ENCODE measurements around the gene KLK15.
"Not testable (repeated sequence)": the region's sequence is repeated elsewhere in the genome, so short reads cannot be mapped to it uniquely, and the experiment has no call there.

The KLK15 gene

GRCh38 chr19:50821248-50821612 is 12.1 kb downstream of the KLK15 start:
- DNase-seq (ENCODE audit: low spot score) (no peak), FAIRE-seq (no peak)

DNA sequence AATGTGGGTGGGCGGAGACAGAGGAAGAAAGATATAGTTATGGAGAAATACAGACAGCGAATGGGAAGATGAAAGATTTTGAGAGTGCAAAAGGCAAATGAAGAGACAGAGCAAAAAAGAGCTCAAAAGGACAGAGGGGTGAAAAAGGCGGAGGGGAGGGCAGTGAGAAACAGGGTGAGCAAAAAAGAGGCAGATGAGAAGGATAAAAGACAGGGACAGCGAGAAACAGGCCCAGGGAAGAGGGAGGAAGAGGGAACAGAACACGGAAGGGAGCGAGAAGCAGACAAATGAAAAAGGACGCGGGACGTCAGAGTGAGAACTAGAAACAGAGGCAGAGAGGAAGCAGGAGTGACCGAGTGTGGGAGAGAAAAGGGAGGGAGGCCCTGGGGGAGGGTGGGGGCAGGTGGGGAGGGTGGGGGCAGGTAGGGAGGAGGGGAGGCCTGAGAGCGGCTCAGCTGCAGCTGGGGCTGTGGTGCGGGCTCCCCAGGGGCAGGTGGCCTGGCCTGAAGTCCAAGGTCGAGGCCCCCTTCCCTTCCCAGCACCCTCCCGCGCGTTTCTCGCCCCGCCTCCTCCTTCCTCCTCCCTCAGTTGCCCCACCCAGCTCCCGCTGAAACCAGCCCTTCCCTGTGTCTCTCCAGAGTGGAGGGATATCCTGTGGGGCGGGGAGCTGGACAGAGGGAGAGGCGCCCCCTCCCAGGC is 12.7 kb downstream of the KLK15 start:
- no peak for DNase-seq (ENCODE audit: low spot score)
- no peak for FAIRE-seq

DNA sequence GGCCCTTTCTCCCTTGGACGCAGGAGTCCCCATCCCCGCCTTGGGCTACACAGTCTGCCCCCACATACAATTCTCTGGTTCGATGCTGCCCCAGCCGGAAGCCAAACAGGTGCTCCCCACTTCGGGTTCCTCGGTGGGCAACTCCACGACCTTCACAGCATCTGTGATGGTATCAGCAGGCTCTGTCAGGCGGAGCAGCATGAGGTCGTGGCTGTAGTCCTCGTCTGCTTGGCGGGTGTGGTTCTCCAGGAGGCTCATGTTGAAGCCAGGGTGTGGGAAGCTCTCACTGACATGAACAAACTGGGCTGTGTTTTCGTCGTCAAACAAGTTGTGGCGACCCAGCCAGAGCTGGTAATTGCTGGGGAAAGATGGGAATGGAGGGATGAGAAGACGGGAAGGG is 13.3 kb downstream of the KLK15 start:
- FAIRE-seq (no peak), DNase-seq (ENCODE audit: low spot score) (no peak)

DNA sequence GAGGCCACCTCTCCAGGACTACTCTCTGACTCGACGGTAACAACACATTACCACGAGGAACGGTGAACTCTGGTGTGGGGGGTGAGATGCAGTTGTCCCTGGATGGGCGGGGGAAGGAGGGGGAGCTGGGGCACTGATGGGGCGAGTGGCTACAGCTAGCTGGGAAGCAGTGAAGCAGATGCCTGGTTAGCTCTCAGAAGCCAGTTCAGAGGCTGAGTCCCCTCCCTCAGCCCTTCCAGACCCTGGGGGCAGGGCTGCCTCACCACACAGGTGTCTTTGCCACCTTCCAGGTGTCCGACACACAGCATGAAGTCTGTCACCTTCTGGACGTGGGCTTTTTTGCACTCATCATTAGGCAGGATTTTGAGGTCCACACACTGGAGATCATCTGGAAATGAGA is 13.7 kb downstream of the KLK15 start:
- DNase-seq (ENCODE audit: low spot score) = no peak
- no peak for FAIRE-seq

GRCh38 chr19:50818859-50819472 is 14.4 kb downstream of the KLK15 start:
- DNase-seq (ENCODE audit: low spot score) (no peak), FAIRE-seq (no peak)

DNA sequence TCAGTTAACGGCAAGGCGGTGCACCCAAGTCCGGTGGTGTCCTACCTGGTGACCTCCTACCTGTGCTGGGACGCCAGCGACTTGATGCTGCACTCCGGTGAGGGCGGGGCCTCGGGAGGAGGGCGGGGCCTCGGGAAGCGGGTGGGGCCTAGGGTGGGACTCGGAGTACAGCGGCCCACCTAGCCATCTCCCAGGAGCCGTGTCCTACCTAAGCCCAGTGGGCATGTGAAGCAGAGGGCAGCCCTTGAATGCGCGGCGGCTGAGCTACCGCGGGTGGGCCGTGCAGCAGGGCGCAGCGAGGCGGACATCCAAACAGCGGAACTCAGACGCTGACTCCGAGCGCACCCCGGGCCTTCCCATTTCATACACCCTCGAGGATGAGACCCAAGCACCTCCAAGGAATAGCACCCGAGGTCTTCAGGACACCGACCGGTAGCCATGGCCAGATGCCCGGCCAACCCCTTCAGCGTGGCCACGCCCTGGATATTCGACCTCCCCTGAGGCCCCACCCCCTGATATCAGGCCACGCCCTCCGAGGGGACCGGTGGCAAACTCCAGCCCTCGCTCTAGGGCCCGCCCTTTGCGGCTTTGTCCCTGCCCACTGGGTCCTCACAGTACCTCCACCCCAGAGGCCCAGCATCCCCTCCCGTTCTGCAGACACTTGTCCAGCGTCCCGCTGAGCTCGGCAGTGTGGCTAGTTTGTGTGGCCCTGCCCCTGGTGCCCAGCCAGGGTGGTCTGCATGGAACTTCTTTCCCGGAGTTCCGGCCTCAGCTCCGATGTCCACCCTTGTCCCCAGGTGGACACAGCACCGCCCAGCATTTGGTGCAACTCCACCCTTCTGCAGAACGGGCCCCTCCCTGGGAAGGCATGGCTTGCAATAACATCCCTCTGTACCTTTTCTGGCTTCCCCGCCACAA is 15.2 kb downstream of the KLK15 start:
- FAIRE-seq (no peak), DNase-seq (ENCODE audit: low spot score) (no peak)

DNA sequence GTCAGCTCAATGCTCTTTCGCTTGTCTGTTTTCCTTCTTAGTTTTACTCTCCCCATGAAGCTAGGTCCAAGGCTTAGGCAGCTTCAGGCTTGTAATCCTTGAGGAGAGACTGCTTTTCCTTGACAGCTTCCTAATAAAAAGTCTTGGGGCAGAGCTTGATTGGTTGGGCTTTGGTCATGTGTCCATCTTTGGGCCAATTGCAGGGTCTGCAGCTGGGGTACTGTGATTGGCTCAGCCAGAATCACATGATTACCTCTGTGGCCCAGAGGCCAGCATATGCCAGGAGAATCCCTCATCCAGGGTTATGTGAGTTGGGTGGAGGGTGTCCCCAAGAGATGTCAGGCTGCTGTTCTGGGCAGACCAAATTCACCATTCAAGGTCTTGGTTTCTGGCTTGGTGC is 17.9 kb downstream of the KLK15 start:
- FAIRE-seq (no peak), DNase-seq (ENCODE audit: low spot score) (no peak)

GRCh38 chr19:50814883-50815282 is 18.5 kb downstream of the KLK15 start:
- FAIRE-seq (no peak), DNase-seq (ENCODE audit: low spot score) (no peak)

GRCh38 chr19:50812474-50812873 is 20.9 kb downstream of the KLK15 start:
- FAIRE-seq = no peak

GRCh38 chr19:50811622-50812238 is 21.6 kb downstream of the KLK15 start:
- not testable (repeated sequence) for FAIRE-seq; DNase-seq (ENCODE audit: low spot score)

More at GRCh38 chr19:50812474-50812873, 20.9 kb downstream of the KLK15 start:
- no peak for DNase-seq (ENCODE audit: low spot score)

- FAIRE-seq = no peak
- DNase-seq (ENCODE audit: low spot score) = no peak
These were observed 24.5 kb downstream of the KLK15 start for GRCh38 chr19:50808856-50809255.

DNA sequence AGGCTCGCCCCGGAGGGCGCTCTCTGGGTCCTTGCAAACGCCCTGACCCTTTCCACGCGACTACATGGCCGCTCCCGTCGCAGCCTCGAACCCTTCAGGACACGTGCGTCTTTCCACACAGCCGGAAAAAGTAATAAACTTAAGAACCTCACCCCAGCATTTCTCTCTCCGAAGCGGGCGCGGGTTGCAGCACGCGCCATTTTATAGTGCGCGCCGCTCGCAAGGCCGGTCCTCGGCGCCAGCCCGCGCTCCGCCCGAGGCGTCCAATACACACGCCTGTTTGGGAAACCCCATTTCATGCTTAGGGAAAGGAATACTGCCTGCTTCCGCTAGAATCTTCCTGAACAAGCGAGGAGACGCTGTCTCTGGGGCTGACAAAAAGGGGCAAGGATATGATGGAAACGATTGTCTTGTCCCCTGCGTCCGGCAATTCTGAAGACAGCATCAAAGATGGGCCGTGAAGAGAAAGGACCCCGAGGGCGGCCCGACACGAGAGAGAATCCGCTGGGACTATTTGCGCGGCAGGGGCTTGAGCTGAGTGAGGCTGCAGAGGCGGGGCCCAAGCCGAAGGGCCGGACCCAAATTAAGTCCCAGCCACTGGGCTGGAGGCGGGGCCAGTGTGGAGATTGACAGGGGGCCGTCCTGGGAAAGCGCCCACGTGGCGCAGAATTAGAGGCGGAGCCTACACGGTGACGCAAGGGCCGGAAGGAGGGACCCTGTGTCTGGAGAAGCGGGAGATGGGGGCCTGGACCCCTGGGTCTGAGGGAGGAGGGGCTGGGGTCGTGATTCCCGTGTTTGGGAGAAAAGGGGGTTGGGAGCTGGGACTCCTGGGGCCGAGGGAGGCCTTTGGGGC is 28.7 kb downstream of the KLK15 start:
- DNase-seq (ENCODE audit: low spot score) (peak; percentile 92), FAIRE-seq (peak; percentile 82)

GRCh38 chr19:50803633-50804419 is 29.5 kb downstream of the KLK15 start:
- FAIRE-seq = no peak
- DNase-seq (ENCODE audit: low spot score) = no peak

DNA sequence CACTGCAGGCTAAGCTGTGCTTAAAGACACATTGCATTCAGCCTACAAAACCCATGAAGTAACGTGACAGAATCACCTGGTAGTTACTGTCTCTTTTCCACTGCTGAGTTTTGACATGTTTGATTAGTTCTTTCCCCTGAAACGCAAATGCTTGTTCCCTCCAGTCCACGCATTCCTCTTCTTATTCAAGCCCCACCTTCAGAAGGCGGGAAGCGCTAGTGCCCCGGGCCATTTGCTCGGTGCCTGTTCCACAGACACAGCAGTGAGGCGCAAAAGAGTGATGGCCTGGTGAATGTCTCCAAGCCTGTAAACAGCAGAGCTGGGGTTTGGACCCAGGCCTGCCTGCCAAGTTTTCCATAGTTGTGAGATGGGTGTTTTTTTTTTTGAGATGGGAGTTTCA is 32.3 kb downstream of the KLK15 start:
- FAIRE-seq (no peak), DNase-seq (ENCODE audit: low spot score) (no peak)

DNA sequence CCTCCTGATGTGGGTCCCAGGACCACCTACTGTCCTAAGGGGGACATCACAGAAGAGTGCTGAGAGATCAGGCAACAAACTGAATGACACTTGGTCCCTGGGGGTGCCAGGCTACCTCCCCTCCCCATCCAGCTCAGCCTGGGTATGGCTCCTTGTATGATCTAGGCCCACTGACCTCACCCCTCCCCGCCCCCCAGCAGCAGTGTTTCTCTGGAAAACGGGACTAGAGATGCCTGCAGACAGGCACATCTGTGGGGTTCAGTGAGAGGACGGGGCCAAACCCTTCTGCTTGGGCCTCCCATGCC is 33.9 kb downstream of the KLK15 start:
- no peak for FAIRE-seq
- no peak for DNase-seq (ENCODE audit: low spot score)

GRCh38 chr19:50798659-50799546 is 34.5 kb downstream of the KLK15 start:
- no peak for FAIRE-seq
- no peak for DNase-seq (ENCODE audit: low spot score)

- DNase-seq (ENCODE audit: low spot score) = no peak
- FAIRE-seq = no peak
These were observed 35.4 kb downstream of the KLK15 start for GRCh38 chr19:50797781-50798658.

GRCh38 chr19:50797429-50797780 is 36.0 kb downstream of the KLK15 start:
- no peak for DNase-seq (ENCODE audit: low spot score)
- no peak for FAIRE-seq

All from RCC 7860 (cell line).